DOHH2 (cell line): Measurements from ENCODE around the gene HEMGN.
A peak's percentile ranks its signal among the peaks of the same experiment; 100 is the strongest.
"Not testable (repeated sequence)": the region's sequence is repeated elsewhere in the genome, so short reads cannot be mapped to it uniquely, and the experiment has no call there.

ENCODE experiments used
- H3F3A ChIP-seq: fragments of 200-600 bp; sonication (generic), shearing (Covaris generic); 2 replicates; pipeline ENCODE4 v1.6.0; 2016; ENCODE audit warnings: antibody characterized with exemption, mild to moderate bottlenecking; ENCODE audit not compliant: control insufficient read depth, insufficient read depth
- H3K27ac ChIP-seq: fragments of 200-600 bp; sonication (generic); 2 replicates; pipeline ENCODE4 v1.5.1; 2014; ENCODE audit warnings: low read depth, mild to moderate bottlenecking, low read length, moderate library complexity
- H3K27me3 ChIP-seq: fragments of 200-600 bp; sonication (generic); 2 replicates; pipeline ENCODE4 v1.6.1; 2014; ENCODE audit warnings: mild to moderate bottlenecking, low read length, mixed read lengths; ENCODE audit not compliant: control insufficient read depth
- H3K36me3 ChIP-seq: fragments of 200-600 bp; sonication (generic); 2 replicates; pipeline ENCODE4 v1.6.1; 2014; ENCODE audit warnings: mild to moderate bottlenecking, low read length, moderate library complexity, mixed read lengths; ENCODE audit not compliant: control insufficient read depth
- H3K4me1 ChIP-seq: fragments of 200-600 bp; sonication (generic); 2 replicates; pipeline ENCODE4 v1.6.1; 2014; ENCODE audit warnings: mild to moderate bottlenecking, low read length, mixed read lengths; ENCODE audit not compliant: control insufficient read depth
- H3K4me2 ChIP-seq: fragments of 200-600 bp; sonication (generic); 2 replicates; pipeline ENCODE4 v1.6.0; 2014; ENCODE audit warnings: mild to moderate bottlenecking, low read length, moderate library complexity
- H3K4me3 ChIP-seq: fragments of 200-600 bp; sonication (generic); 2 replicates; pipeline ENCODE4 v1.5.1; 2014; ENCODE audit warnings: mild to moderate bottlenecking, low read length, mixed read lengths
- H3K79me2 ChIP-seq: fragments of 200-600 bp; sonication (generic); 2 replicates; pipeline ENCODE4 v1.6.1; 2014; ENCODE audit warnings: mild to moderate bottlenecking, low read length, mixed read lengths; ENCODE audit not compliant: control insufficient read depth
- H3K9me2 ChIP-seq: fragments of 200-600 bp; sonication (generic); replicated peaks from 2 replicates; pipeline ENCODE4 v1.6.1; 2014; ENCODE audit warnings: mild to moderate bottlenecking, low read length, mixed read lengths; ENCODE audit not compliant: control insufficient read depth
- H3K9me3 ChIP-seq: fragments of 200-600 bp; sonication (generic); 2 replicates; pipeline ENCODE4 v1.6.1; 2014; ENCODE audit warnings: antibody characterized with exemption, low read length, mixed read lengths; ENCODE audit not compliant: control insufficient read depth, insufficient read depth
- H4K20me1 ChIP-seq: fragments of 200-600 bp; sonication (generic); 2 replicates; pipeline ENCODE4 v1.6.0; 2014; ENCODE audit warnings: low read depth, mild to moderate bottlenecking, antibody characterized with exemption, low read length, moderate library complexity; ENCODE audit not compliant: control insufficient read depth, insufficient read depth
- EZH2phosphoT487 ChIP-seq: fragments of 200-600 bp; sonication (generic); IDR thresholded peaks from 2 replicates; pipeline ENCODE4 v1.6.1; 2017; ENCODE audit warnings: borderline replicate concordance, mild to moderate bottlenecking, antibody characterized with exemption, low read length, moderate library complexity, mixed read lengths
- TF ChIP-seq, protein P1 (sequence below): fragments of 200-600 bp; sonication (generic); IDR thresholded peaks from one replicate; pipeline ENCODE4 v1.5.1; 2014; ENCODE audit warnings: antibody characterized with exemption, mild to moderate bottlenecking, low read depth, low read length; ENCODE audit not compliant: poor library complexity, severe bottlenecking

Gene HEMGN

GRCh38 chr9:97956331-97956730 is 18.4 kb upstream of the HEMGN start:
- H3K27ac ChIP-seq: no peak overlapping the region
- no peaks in the 10 kb centered on the region for H3K9me2 ChIP-seq
- H3K79me2 ChIP-seq: no peaks in the 10 kb centered on the region
- H3K4me3 ChIP-seq: no peak overlapping the region
- H3K9me3 ChIP-seq: no peaks in the 10 kb centered on the region
- no peaks in the 10 kb centered on the region for H4K20me1 ChIP-seq
- H3K27me3 ChIP-seq: no peaks in the 10 kb centered on the region
- H3K4me2 ChIP-seq: peak overlapping the region; percentile 35
- H3K36me3 ChIP-seq: no peaks in the 10 kb centered on the region
- peaks cover 8% of the 10 kb centered on the region; the same call in 1 of the 2 replicates for H3F3A ChIP-seq
- TF ChIP-seq, protein P1, sequence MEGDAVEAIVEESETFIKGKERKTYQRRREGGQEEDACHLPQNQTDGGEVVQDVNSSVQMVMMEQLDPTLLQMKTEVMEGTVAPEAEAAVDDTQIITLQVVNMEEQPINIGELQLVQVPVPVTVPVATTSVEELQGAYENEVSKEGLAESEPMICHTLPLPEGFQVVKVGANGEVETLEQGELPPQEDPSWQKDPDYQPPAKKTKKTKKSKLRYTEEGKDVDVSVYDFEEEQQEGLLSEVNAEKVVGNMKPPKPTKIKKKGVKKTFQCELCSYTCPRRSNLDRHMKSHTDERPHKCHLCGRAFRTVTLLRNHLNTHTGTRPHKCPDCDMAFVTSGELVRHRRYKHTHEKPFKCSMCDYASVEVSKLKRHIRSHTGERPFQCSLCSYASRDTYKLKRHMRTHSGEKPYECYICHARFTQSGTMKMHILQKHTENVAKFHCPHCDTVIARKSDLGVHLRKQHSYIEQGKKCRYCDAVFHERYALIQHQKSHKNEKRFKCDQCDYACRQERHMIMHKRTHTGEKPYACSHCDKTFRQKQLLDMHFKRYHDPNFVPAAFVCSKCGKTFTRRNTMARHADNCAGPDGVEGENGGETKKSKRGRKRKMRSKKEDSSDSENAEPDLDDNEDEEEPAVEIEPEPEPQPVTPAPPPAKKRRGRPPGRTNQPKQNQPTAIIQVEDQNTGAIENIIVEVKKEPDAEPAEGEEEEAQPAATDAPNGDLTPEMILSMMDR: no peak
- TF ChIP-seq EZH2phosphoT487: no peak
- H3K4me1 ChIP-seq: peaks cover 28% of the 10 kb centered on the region

DNA sequence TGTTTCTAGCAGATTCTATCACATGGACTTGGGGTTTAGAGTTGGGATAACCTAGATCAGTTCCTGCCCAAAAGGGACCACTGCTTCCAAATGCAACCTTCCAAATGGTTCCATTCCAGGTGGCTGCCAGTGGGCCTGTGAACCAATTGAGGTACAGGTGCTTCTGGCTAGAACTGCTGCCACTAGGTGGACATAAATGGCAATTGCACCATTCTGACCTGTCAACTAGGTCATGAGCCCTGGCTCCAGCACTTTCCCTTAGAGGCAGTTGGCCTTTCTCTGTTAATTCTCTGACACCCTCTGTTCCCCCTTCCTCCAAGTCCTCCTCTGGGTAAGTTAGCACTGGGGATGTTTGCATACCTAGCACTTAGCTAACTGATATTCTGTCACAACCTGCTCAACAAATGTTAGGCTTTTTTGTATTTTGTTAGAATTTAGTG is 16.6 kb upstream of the HEMGN start:
- no peaks in the 10 kb centered on the region for H3K36me3 ChIP-seq
- H3K27ac ChIP-seq: no peak overlapping the region
- no peaks in the 10 kb centered on the region for H4K20me1 ChIP-seq
- H3K9me2 ChIP-seq: no peaks in the 10 kb centered on the region
- TF ChIP-seq, protein P1: peak; percentile 82
- no peak for TF ChIP-seq EZH2phosphoT487
- H3K4me1 ChIP-seq: peaks cover 38% of the 10 kb centered on the region
- H3K79me2 ChIP-seq: no peaks in the 10 kb centered on the region
- H3K4me2 ChIP-seq: peak overlapping the region; percentile 10; the same call in 1 of the 2 replicates
- H3K27me3 ChIP-seq: no peaks in the 10 kb centered on the region
- H3F3A ChIP-seq: peaks cover 8% of the 10 kb centered on the region; the same call in 1 of the 2 replicates
- no peak overlapping the region for H3K4me3 ChIP-seq
- H3K9me3 ChIP-seq: no peaks in the 10 kb centered on the region

- not testable (repeated sequence) for H3K79me2 ChIP-seq, H4K20me1 ChIP-seq, H3K36me3 ChIP-seq, H3K27ac ChIP-seq, H3K27me3 ChIP-seq, H3K9me3 ChIP-seq, H3F3A ChIP-seq, H3K9me2 ChIP-seq
- Histone ChIP-seq H3K4me3 (peak overlapping the region; percentile 53), H3K4me1 (peaks cover 33% of the 10 kb centered on the region), H3K4me2 (peak overlapping the region; percentile 60)
Observed at GRCh38 chr9:97950873-97951272, 12.9 kb upstream of the HEMGN start.

DNA sequence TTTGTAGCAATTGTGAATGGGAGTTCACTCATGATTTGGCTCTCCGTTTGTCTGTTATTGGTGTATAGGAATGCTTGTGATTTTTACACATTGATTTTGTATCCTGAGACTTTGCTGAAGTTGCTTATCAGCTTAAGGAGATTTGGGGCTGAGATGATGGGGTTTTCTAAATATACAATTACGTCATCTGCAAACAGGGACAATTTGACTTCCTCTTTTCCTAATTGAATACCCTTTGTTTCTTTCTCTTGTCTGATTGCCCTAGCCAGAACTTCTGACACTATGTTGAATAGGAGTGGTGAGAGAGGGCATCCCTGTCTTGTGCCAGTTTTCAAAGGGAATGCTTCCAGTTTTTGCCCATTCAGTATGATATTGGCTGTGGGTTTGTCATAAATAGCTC is 9.1 kb upstream of the HEMGN start:
- not testable (repeated sequence) for H4K20me1 ChIP-seq, H3K9me3 ChIP-seq, H3K4me2 ChIP-seq, H3K9me2 ChIP-seq, H3K27ac ChIP-seq, H3K79me2 ChIP-seq, H3K36me3 ChIP-seq, H3F3A ChIP-seq, H3K27me3 ChIP-seq, H3K4me3 ChIP-seq
- H3K4me1 ChIP-seq: peaks cover 33% of the 10 kb centered on the region

- H3K4me3 ChIP-seq, H3K79me2 ChIP-seq, H4K20me1 ChIP-seq, H3K9me2 ChIP-seq, H3K36me3 ChIP-seq, H3K4me2 ChIP-seq, H3K9me3 ChIP-seq, H3K27ac ChIP-seq, H3F3A ChIP-seq, H3K27me3 ChIP-seq: not testable (repeated sequence)
- peaks cover 20% of the 10 kb centered on the region for H3K4me1 ChIP-seq
Observed at GRCh38 chr9:97945470-97945869, 7.5 kb upstream of the HEMGN start.
